ENCODE data around the gene CSGALNACT2.

DNA sequence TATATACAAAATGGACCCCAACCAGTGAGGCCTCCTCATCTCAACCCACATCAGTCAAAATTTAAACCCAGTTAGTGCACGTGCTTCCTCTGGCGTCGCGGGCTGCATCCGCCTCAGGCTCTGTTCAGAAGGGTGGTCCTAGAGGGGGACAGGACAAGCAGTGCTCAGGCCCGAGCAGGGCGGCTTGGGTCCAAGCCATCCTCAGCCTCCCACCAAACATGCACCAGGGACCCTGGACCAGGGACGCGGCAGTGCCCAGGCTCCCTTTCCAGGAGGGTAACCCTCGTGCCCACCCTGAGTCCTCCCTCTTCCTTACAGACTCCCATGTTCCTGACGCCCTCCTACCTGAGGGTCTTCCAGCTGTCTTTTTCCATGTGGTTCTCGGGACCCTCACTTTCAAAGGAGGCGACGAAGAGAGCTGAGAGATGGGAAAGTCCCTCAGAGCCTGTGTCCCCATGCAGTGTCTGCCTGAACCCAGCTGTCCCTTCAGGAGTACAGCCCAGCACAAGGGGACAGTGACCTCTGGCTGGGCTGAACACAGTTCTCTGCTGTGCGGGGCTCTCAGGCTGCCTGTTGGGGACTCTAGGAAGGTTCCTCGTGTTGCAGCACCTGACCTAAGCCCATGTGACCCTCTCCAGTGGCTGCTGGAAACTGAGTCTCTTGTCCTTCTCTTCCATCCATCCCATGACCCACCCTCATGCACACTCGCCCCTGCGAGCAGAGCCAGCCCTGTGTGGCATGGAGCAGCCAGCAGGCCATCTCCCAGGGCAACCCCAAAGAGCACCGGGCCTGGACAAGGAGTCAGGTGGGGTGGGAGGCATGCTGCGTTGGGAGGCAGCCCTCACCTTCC is 58.1 kb downstream of the CSGALNACT2 start:
- TF ChIP-seq, protein P1, sequence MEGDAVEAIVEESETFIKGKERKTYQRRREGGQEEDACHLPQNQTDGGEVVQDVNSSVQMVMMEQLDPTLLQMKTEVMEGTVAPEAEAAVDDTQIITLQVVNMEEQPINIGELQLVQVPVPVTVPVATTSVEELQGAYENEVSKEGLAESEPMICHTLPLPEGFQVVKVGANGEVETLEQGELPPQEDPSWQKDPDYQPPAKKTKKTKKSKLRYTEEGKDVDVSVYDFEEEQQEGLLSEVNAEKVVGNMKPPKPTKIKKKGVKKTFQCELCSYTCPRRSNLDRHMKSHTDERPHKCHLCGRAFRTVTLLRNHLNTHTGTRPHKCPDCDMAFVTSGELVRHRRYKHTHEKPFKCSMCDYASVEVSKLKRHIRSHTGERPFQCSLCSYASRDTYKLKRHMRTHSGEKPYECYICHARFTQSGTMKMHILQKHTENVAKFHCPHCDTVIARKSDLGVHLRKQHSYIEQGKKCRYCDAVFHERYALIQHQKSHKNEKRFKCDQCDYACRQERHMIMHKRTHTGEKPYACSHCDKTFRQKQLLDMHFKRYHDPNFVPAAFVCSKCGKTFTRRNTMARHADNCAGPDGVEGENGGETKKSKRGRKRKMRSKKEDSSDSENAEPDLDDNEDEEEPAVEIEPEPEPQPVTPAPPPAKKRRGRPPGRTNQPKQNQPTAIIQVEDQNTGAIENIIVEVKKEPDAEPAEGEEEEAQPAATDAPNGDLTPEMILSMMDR (IDR thresholded peaks at IDR 0.05): no peak
- TF ChIP-seq POLR2A (IDR thresholded peaks at IDR 0.05): no peak

All from thyroid gland (tissue), 4 donors.